Measurements from ENCODE around the gene THY1.

GRCh38 chr11:119436711-119437110 lies 13.7 kb upstream of the THY1 start:
- TF ChIP-seq POLR2A (IDR thresholded peaks at IDR 0.05; ENCODE audit: low read depth, low read length) (no peak), POLR2AphosphoS5 (IDR thresholded peaks at IDR 0.05; ENCODE audit: low read depth, low read length) (no peak), TAF1 (IDR thresholded peaks at IDR 0.05; ENCODE audit: low read depth, low read length) (no peak), PAX5 (IDR thresholded peaks at IDR 0.05; ENCODE audit: insufficient read depth, low read length, severe bottlenecking) (no peak), POU2F2 (IDR thresholded peaks at IDR 0.05; ENCODE audit: low read depth, low read length) (no peak)

All from GM12891 (cell line).